SK-N-SH (cell line): ENCODE measurements around the gene CIDEA. TPM values are rescaled to one million over a fixed set of nuclear protein-coding genes. Genes with fewer than 3 reads are reported as not detected.
A peak's percentile ranks its signal among the peaks of the same experiment; 100 is the strongest.

Experiments used
- CTCF ChIA-PET: fragments of 300-600, 350-600 bp; formaldehyde crosslinking; extraction: SDS; loops from one replicate; lab custom pipeline; 2021; lab: Yijun Ruan, JAX
- POLR2A ChIA-PET: fragments of 350-600 bp; sonication (Branson Sonifier 250); formaldehyde crosslinking; extraction: SDS; loops from one replicate; lab custom pipeline; 2020; ENCODE audit warnings: antibody characterized with exemption, inconsistent platforms; lab: Yijun Ruan, JAX
- DNase-seq: peaks from one replicate; pipeline ENCODE4 v3.0.0; 2012
- H2AFZ ChIP-seq: fragments of 200-600 bp; sonication (generic); 2 replicates; pipeline ENCODE4 v1.8.1; 2016; ENCODE audit warnings: antibody characterized with exemption, mild to moderate bottlenecking, low read depth
- H3F3A ChIP-seq: fragments of 200-600 bp; sonication (generic); replicated peaks from 2 replicates; pipeline ENCODE3; 2016; ENCODE audit warnings: antibody characterized with exemption, mild to moderate bottlenecking; ENCODE audit not compliant: insufficient read depth
- H3K27ac ChIP-seq, 2 experiments: fragments of 200-500 bp in 1 of 2; fragments of 200-600 bp in 1 of 2; sonication (Bioruptor generic) in 1 of 2; sonication (generic), shearing (Covaris generic) in 1 of 2; 2 replicates each; pipeline versions ENCODE4 v1.5.1 to v1.6.1; 2014 to 2016; ENCODE audit warnings: low read depth in 2 of 2, inconsistent platforms in 1 of 2, low read length in 1 of 2, mild to moderate bottlenecking in 1 of 2, mixed read lengths in 1 of 2
- H3K27me3 ChIP-seq: fragments of 200-600 bp; sonication (generic), shearing (Covaris generic); 2 replicates; pipeline ENCODE4 v1.6.1; 2016; ENCODE audit warnings: mixed run types; ENCODE audit not compliant: insufficient read depth
- H3K36me3 ChIP-seq, 2 experiments: fragments of 200-500 bp in 1 of 2; fragments of 200-600 bp in 1 of 2; sonication (Bioruptor generic) in 1 of 2; sonication (generic) in 1 of 2; replicated peaks in 1 of 2; 2 replicates each; pipeline versions ENCODE3 to v1.5.1; 2014 to 2016; ENCODE audit warnings: low read length in 1 of 2, mild to moderate bottlenecking in 1 of 2; ENCODE audit not compliant: insufficient read depth in 2 of 2, control insufficient read depth in 1 of 2
- H3K4me1 ChIP-seq, 2 experiments: fragments of 200-500 bp in 1 of 2; fragments of 200-600 bp in 1 of 2; sonication (Bioruptor generic) in 1 of 2; sonication (generic), shearing (Covaris generic) in 1 of 2; 2 replicates each; pipeline versions ENCODE4 v1.5.1 to v1.6.1; 2014 to 2016; ENCODE audit warnings: low read depth in 1 of 2, low read length in 1 of 2, mixed run types in 1 of 2; ENCODE audit not compliant: insufficient read depth in 2 of 2, control insufficient read depth in 1 of 2
- H3K4me2 ChIP-seq: fragments of 200-600 bp; sonication (generic), shearing (Covaris generic); 2 replicates; pipeline ENCODE4 v1.6.1; 2017; ENCODE audit warnings: mixed run types
- H3K4me3 ChIP-seq, 2 experiments: fragments of 200-500 bp in 1 of 2; fragments of 200-600 bp in 1 of 2; sonication (Bioruptor generic) in 1 of 2; sonication (generic), shearing (Covaris generic) in 1 of 2; 2 replicates each; pipeline versions ENCODE4 v1.5.1 to v1.8.1; 2014 to 2016; ENCODE audit warnings: low read depth in 2 of 2, inconsistent platforms in 1 of 2, low read length in 1 of 2, mild to moderate bottlenecking in 1 of 2, mixed read lengths in 1 of 2, moderate library complexity in 1 of 2
- H3K79me2 ChIP-seq: fragments of 200-600 bp; sonication (generic); 2 replicates; pipeline ENCODE4 v1.8.1; 2017; ENCODE audit warnings: mild to moderate bottlenecking; ENCODE audit not compliant: insufficient read depth
- H3K9ac ChIP-seq: fragments of 200-600 bp; sonication (generic); 2 replicates; pipeline ENCODE4 v1.6.1; 2017; ENCODE audit warnings: mixed run types
- H3K9me2 ChIP-seq: fragments of 200-600 bp; sonication (generic); 2 replicates; pipeline ENCODE4 v1.6.1; 2017; ENCODE audit warnings: mixed run types
- H3K9me3 ChIP-seq: fragments of 200-600 bp; sonication (generic); 2 replicates; pipeline ENCODE4 v1.6.1; 2017; ENCODE audit warnings: mixed run types, mild to moderate bottlenecking, moderate library complexity
- H4K20me1 ChIP-seq: fragments of 200-600 bp; sonication (generic); 2 replicates; pipeline ENCODE4 v1.6.1; 2017; ENCODE audit warnings: mild to moderate bottlenecking, mixed run types; ENCODE audit not compliant: insufficient read depth
- EZH2phosphoT487 ChIP-seq: fragments of 200-600 bp; sonication (generic); IDR thresholded peaks from 2 replicates; pipeline ENCODE4 v1.6.1; 2017; ENCODE audit warnings: low read depth, mixed run types, mild to moderate bottlenecking, antibody characterized with exemption, moderate library complexity, borderline replicate concordance
- GABPA ChIP-seq: IDR thresholded peaks from 2 replicates; pipeline ENCODE4 v1.4.0; 2012; ENCODE audit warnings: low read depth, mild to moderate bottlenecking
- NRF1 ChIP-seq: IDR thresholded peaks from 2 replicates; pipeline ENCODE4 v1.6.1; 2012; ENCODE audit warnings: low read depth, mild to moderate bottlenecking, low read length
- RCOR1 ChIP-seq: fragments of 150-350 bp; IDR thresholded peaks from 2 replicates; pipeline ENCODE4 v1.6.1; 2017; ENCODE audit warnings: antibody characterized with exemption, low read length
- SMC3 ChIP-seq: IDR thresholded peaks from 2 replicates; pipeline ENCODE4 v1.6.1; 2012; ENCODE audit warnings: low read depth, low read length, improper control_type of control experiment
- TAF1 ChIP-seq: IDR thresholded peaks from 2 replicates; pipeline ENCODE4 v1.6.1; 2012; ENCODE audit warnings: low read depth, mild to moderate bottlenecking, low read length, moderate library complexity, borderline replicate concordance
- TCF12 ChIP-seq: IDR thresholded peaks from 2 replicates; pipeline ENCODE4 v1.4.0; 2012
- WGBS: methylation state at CpG from one replicate; pipeline ENCODE4 v1.1.6; 2017; ENCODE audit warnings: low lambda C conversion rate; 5-methylcytosine and 5-hydroxymethylcytosine counted together
- polyA plus RNA-seq, 3 experiments: library from polyadenylated mRNA; depleted of rRNA; stranded (reverse); fragments of >200 nt; gene quantifications; 2 replicates each; pipeline ENCODE4 v1.2.3, GENCODE V29; 2012
- TF ChIP-seq, protein P1 (sequence below): IDR thresholded peaks from 2 replicates; pipeline ENCODE4 v1.6.1; 2012; ENCODE audit warnings: mild to moderate bottlenecking, low read depth, low read length, moderate library complexity
- TF ChIP-seq, protein P2 (sequence below): IDR thresholded peaks from 2 replicates; pipeline ENCODE4; 2012
- TF ChIP-seq, protein P3 (sequence below): fragments of 150-350 bp; IDR thresholded peaks from 2 replicates; pipeline ENCODE4 v1.6.1; 2017; ENCODE audit warnings: antibody characterized with exemption, low read length, low read depth, borderline replicate concordance
- TF ChIP-seq, protein P4 (sequence below): IDR thresholded peaks from 2 replicates; pipeline ENCODE4 v1.4.0; 2012; ENCODE audit warnings: low read depth

CIDEA gene
- polyA plus RNA-seq, 1 of the 3 experiments (the other 2 are of a cell fraction): not detected

DNA sequence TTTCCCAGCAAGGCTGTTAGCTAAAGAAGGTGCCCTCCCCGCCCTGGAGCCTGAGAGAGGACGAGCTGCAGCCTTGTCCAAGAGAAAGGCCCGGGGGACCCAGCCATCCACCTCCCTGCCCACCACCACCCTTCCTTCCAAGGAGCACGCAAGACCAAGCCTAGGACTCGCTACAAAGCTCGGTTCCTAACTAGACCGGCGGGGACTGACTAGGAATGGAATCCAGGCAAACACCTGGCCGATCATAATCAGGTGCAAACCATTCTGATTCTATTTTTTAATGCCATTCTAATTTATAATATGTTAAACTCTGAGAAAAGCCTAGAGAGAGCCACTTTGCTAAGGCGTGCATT, 34.2 kb downstream of the CIDEA start:
- Histone ChIP-seq H3K79me2 (no peaks in the 10 kb centered on the region), H2AFZ (peak overlapping the region; percentile 82; the same call in 1 of the 2 replicates), H3K4me1 (peaks cover 3 to 15% of the 10 kb centered on the region in 2 experiments; a peak in 1 of 4 replicates), H3K4me3 (peak overlapping the region; percentile 53 to 60), H3K9me3 (no peaks in the 10 kb centered on the region), H3K9ac (no peak overlapping the region), H3K27ac (no peak overlapping the region), H4K20me1 (no peaks in the 10 kb centered on the region), H3F3A (peaks cover 5% of the 10 kb centered on the region), H3K27me3 (no peaks in the 10 kb centered on the region; the same call in 1 of the 2 replicates), H3K4me2 (peak overlapping the region; percentile 87), H3K9me2 (no peaks in the 10 kb centered on the region), H3K36me3 (no peaks in the 10 kb centered on the region)
- CTCF ChIA-PET: interaction anchor here (0.8 to 4.1 kb wide), 4 partner anchors 13 to 40 kb away, joined by 3 to 27 read pairs (median 4); no protein-coding TSS in a partner anchor
- 12% methylated on average over 7 of the region's 10 CpGs for WGBS
- POLR2A ChIA-PET: no interaction called here
- TF ChIP-seq SMC3: no peak
- TF ChIP-seq, protein P1, sequence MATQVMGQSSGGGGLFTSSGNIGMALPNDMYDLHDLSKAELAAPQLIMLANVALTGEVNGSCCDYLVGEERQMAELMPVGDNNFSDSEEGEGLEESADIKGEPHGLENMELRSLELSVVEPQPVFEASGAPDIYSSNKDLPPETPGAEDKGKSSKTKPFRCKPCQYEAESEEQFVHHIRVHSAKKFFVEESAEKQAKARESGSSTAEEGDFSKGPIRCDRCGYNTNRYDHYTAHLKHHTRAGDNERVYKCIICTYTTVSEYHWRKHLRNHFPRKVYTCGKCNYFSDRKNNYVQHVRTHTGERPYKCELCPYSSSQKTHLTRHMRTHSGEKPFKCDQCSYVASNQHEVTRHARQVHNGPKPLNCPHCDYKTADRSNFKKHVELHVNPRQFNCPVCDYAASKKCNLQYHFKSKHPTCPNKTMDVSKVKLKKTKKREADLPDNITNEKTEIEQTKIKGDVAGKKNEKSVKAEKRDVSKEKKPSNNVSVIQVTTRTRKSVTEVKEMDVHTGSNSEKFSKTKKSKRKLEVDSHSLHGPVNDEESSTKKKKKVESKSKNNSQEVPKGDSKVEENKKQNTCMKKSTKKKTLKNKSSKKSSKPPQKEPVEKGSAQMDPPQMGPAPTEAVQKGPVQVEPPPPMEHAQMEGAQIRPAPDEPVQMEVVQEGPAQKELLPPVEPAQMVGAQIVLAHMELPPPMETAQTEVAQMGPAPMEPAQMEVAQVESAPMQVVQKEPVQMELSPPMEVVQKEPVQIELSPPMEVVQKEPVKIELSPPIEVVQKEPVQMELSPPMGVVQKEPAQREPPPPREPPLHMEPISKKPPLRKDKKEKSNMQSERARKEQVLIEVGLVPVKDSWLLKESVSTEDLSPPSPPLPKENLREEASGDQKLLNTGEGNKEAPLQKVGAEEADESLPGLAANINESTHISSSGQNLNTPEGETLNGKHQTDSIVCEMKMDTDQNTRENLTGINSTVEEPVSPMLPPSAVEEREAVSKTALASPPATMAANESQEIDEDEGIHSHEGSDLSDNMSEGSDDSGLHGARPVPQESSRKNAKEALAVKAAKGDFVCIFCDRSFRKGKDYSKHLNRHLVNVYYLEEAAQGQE: no peak
- no peak for TF ChIP-seq NRF1
- TF ChIP-seq, protein P2, sequence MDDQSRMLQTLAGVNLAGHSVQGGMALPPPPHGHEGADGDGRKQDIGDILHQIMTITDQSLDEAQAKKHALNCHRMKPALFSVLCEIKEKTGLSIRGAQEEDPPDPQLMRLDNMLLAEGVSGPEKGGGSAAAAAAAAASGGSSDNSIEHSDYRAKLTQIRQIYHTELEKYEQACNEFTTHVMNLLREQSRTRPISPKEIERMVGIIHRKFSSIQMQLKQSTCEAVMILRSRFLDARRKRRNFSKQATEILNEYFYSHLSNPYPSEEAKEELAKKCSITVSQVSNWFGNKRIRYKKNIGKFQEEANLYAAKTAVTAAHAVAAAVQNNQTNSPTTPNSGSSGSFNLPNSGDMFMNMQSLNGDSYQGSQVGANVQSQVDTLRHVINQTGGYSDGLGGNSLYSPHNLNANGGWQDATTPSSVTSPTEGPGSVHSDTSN: no peak
- TF ChIP-seq, protein P3, sequence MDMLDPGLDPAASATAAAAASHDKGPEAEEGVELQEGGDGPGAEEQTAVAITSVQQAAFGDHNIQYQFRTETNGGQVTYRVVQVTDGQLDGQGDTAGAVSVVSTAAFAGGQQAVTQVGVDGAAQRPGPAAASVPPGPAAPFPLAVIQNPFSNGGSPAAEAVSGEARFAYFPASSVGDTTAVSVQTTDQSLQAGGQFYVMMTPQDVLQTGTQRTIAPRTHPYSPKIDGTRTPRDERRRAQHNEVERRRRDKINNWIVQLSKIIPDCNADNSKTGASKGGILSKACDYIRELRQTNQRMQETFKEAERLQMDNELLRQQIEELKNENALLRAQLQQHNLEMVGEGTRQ: no peak
- TF ChIP-seq, protein P4, sequence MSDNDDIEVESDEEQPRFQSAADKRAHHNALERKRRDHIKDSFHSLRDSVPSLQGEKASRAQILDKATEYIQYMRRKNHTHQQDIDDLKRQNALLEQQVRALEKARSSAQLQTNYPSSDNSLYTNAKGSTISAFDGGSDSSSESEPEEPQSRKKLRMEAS: no peak
- TF ChIP-seq GABPA: no peak
- TF ChIP-seq EZH2phosphoT487: no peak
- DNase-seq: no peak

DNA sequence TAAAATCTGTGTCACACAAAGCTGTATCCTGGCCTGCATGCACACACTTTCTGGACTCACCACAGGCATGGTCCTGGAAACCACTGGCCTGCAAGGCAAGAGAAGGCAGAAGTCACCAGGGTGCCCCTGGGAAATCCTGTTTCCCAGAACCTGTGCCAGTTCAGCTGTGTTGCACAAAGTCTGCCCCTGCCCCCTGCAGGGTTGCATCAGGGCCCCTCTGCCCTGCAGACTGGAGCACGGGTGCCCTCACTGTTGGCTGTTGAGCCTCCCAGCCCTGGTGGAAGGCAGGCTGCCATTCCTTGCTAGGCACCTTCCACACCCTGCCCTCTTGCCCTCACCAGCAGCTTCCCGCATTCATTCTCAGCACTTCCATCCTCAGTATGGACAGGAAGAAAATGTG, 35.9 kb downstream of the CIDEA start:
- Histone ChIP-seq H3K4me2 (no peak overlapping the region), H3K9me2 (no peaks in the 10 kb centered on the region)

More for the DNA sequence above, 35.9 kb downstream of the CIDEA start:
- no peak for TF ChIP-seq RCOR1
- TF ChIP-seq TAF1: no peak
- TF ChIP-seq TCF12: no peak
- peaks cover 3 to 15% of the 10 kb centered on the region in 2 experiments; a peak in 1 of 4 replicates for H3K4me1 ChIP-seq
- no peaks in the 10 kb centered on the region for H4K20me1 ChIP-seq
- H3K9me3 ChIP-seq: no peaks in the 10 kb centered on the region
- H3K79me2 ChIP-seq: no peaks in the 10 kb centered on the region
- H3K4me3 ChIP-seq: no peak overlapping the region
- no peaks in the 10 kb centered on the region for H3F3A ChIP-seq
- H3K9ac ChIP-seq: no peak overlapping the region
- 90% methylated on average over 1 of the region's 2 CpGs for WGBS
- DNase-seq: no peak
- ChIA-PET POLR2A (no interaction called here), CTCF (interaction anchor here (1.1 kb wide), 1 partner anchor 53 kb away, joined by 3 read pairs; no protein-coding TSS in a partner anchor)
- H3K27me3 ChIP-seq: no peaks in the 10 kb centered on the region; the same call in 1 of the 2 replicates
- H2AFZ ChIP-seq: no peak overlapping the region
- no peak overlapping the region for H3K27ac ChIP-seq
- H3K36me3 ChIP-seq: no peaks in the 10 kb centered on the region
